ENCODE results near the gene PEX12. TPM values are rescaled to one million over a fixed set of nuclear protein-coding genes. Genes with fewer than 3 reads are reported as not detected.

Gene PEX12
- total RNA-seq, 1 donor from 2014 or later: 2.9 TPM

DNA sequence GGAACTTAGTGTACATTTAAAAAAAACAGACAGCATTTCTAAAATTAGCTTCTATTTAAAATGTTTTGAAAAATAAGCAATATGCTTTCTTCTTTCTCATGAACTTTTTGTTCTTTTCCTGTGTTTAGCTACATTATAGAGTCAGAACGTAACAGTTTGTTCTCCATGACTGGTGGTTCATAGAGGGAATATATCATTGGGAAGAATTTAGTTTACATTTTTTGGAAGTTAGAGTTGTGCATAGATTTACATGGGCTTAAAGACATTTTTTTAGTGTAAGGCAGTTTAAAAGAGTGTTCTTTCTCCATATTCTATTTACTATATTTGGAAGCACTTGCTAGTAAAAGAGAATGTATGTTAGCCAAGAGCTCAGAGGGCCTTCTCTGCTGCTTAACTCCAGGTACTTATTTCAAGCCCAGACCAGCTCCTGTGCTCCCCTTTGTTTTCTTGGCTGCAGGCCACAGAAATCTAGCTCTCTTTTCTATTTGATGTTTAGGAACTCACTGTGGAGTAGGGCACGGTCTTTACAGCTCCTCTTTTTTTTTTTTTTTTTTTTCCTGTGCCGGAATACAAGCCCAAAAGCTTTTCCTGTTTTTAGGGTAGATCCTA lies 29.0 kb upstream of the PEX12 start:
- intact Hi-C loops (cut with DNase I): no loop called here
- no peak for DNase-seq (ENCODE audit: extremely low spot score in 2 of 2)
- TF ChIP-seq POLR2A (IDR thresholded peaks at IDR 0.05): no peak
- H3K27ac ChIP-seq: no peak overlapping the region
- peaks cover 3% of the 10 kb centered on the region for H3K4me1 ChIP-seq
- no peaks in the 10 kb centered on the region for H3K9me3 ChIP-seq
- no peaks in the 10 kb centered on the region for H3K27me3 ChIP-seq
- H3K4me3 ChIP-seq: no peak overlapping the region
- H3K36me3 ChIP-seq: peaks cover 0 to 53% of the 10 kb centered on the region in 2 donors

DNA sequence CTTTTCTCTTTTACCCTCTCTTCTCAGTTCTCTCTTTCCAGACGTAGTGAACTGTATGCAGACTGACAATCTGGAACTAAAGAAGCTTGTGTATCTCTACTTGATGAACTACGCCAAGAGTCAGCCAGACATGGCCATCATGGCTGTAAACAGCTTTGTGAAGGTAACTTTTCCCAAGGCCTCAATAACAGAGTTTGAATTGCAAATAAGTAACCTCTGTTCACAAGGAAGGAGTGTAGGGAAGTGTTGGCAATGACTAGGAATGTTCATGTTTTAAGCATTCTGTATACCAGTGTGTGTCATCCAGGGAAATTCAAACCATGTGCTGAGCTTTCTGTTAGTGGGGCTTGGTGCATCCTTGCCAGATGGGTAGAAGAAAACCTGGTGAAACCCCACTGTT lies 27.3 kb upstream of the PEX12 start:
- DNase-seq (ENCODE audit: extremely low spot score in 2 of 2): no peak
- H3K4me3 ChIP-seq: no peak overlapping the region
- no peak overlapping the region for H3K27ac ChIP-seq
- TF ChIP-seq POLR2AphosphoS5 (IDR thresholded peaks at IDR 0.05; ENCODE audit: insufficient read depth in 1 of 2, low read depth in 1 of 2): no peak
- TF ChIP-seq, protein P1, sequence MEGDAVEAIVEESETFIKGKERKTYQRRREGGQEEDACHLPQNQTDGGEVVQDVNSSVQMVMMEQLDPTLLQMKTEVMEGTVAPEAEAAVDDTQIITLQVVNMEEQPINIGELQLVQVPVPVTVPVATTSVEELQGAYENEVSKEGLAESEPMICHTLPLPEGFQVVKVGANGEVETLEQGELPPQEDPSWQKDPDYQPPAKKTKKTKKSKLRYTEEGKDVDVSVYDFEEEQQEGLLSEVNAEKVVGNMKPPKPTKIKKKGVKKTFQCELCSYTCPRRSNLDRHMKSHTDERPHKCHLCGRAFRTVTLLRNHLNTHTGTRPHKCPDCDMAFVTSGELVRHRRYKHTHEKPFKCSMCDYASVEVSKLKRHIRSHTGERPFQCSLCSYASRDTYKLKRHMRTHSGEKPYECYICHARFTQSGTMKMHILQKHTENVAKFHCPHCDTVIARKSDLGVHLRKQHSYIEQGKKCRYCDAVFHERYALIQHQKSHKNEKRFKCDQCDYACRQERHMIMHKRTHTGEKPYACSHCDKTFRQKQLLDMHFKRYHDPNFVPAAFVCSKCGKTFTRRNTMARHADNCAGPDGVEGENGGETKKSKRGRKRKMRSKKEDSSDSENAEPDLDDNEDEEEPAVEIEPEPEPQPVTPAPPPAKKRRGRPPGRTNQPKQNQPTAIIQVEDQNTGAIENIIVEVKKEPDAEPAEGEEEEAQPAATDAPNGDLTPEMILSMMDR (IDR thresholded peaks at IDR 0.05): no peak
- TF ChIP-seq POLR2A (IDR thresholded peaks at IDR 0.05): no peak
- intact Hi-C loops (cut with DNase I): no loop called here
- H3K36me3 ChIP-seq: peaks cover 0 to 55% of the 10 kb centered on the region in 2 donors
- H3K9me3 ChIP-seq: no peaks in the 10 kb centered on the region
- H3K4me1 ChIP-seq: peaks cover 3% of the 10 kb centered on the region
- no peaks in the 10 kb centered on the region for H3K27me3 ChIP-seq

DNA sequence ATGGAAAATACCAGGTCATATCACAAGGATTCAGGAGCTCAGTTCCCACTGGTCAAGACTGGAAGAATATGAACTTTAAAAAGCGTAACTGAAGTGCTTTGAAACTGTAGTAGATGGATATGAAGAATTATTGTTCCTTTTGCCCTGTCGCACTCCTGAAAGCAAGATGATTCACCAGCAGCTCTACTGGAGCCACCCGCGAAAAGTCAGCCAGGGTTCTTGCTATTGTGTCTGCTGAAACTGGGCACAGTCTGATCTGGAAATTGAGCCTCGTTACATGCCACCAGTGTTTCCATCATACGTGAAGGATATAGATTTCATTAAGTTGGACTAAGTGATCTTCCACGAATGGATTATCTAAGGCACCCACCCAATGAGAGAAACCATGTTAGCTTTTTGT lies 25.3 kb upstream of the PEX12 start:
- peaks cover 0 to 54% of the 10 kb centered on the region in 2 donors for H3K36me3 ChIP-seq

DNA sequence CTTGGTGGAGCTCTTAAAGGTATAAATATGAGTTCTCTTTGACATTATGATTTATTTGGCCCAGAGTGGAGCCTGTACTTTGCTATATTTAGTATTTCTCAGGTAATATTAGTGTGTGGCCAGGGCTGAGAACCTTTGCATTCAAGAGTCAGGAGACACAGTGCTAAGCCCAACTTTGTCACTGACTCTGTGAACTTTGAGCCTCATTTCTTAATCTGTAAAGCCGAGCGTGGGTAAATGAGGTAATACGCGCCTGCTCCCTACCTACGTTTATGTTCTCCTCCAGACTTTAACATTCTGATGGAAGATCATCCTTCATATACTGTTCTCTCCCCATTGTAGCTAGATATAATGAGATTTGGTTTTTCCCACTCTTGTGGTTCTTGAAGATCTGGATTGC lies 19.2 kb upstream of the PEX12 start:
- intact Hi-C loops (cut with DNase I): no loop called here
- H3K9me3 ChIP-seq: no peaks in the 10 kb centered on the region
- H3K27ac ChIP-seq: no peak overlapping the region
- no peak overlapping the region for H3K4me3 ChIP-seq
- H3K4me1 ChIP-seq: no peaks in the 10 kb centered on the region
- H3K27me3 ChIP-seq: no peaks in the 10 kb centered on the region
- no peak for DNase-seq (ENCODE audit: extremely low spot score in 2 of 2)
- peaks cover 0 to 64% of the 10 kb centered on the region in 2 donors for H3K36me3 ChIP-seq
- no peak for TF ChIP-seq POLR2A (IDR thresholded peaks at IDR 0.05)
- no peak for TF ChIP-seq POLR2AphosphoS5 (IDR thresholded peaks at IDR 0.05; ENCODE audit: insufficient read depth in 1 of 2, low read depth in 1 of 2)
- TF ChIP-seq, protein P1 (IDR thresholded peaks at IDR 0.05): no peak

More for the DNA sequence above, 25.3 kb upstream of the PEX12 start:
- Histone ChIP-seq H3K27ac (no peak overlapping the region), H3K4me1 (peaks cover 3% of the 10 kb centered on the region), H3K9me3 (no peaks in the 10 kb centered on the region), H3K27me3 (no peaks in the 10 kb centered on the region), H3K4me3 (no peak overlapping the region)
- intact Hi-C loops (cut with DNase I): no loop called here
- TF ChIP-seq POLR2A (IDR thresholded peaks at IDR 0.05) (no peak), POLR2AphosphoS5 (IDR thresholded peaks at IDR 0.05; ENCODE audit: insufficient read depth in 1 of 2, low read depth in 1 of 2) (no peak)
- TF ChIP-seq, protein P1 (IDR thresholded peaks at IDR 0.05): no peak
- no peak for DNase-seq (ENCODE audit: extremely low spot score in 2 of 2)

DNA sequence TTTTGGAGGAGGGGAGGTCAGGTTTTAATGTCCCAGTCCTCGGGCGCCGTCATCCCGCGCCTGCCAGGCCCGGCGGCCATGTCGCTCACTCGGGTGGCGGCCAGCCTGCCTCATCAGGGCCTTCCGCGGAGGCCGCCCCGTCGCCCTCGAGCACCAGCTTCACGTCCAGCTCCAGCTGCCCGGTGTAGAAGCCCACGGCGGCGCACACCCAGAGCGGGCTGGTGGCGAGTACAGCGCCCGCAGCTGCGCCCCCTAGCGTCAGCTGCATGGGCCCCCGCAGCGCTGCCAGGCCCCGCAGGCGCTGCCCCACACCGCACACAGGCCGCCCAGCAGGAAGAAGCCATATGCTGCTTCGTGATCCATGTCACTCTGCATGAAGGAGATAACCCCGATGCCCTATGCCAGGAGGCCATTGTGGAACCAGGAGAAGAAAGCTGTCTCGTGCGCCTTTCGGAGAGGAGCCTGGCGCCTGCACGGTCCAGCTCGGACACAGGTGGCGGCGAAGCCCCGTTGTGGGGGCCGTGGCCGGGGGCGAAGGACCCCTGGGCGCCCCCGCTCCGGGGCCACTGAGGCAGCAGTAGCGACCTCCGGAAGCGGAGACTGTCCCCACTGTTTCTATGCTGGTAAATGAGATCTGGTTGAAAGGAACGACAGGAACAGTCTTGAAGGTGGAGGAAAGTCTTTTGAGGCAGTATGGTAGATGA lies 18.3 kb upstream of the PEX12 start:
- no peak for DNase-seq (ENCODE audit: extremely low spot score in 2 of 2)
- Histone ChIP-seq H3K9me3 (no peaks in the 10 kb centered on the region), H3K4me1 (no peaks in the 10 kb centered on the region), H3K36me3 (peaks cover 0 to 57% of the 10 kb centered on the region in 2 donors), H3K27ac (no peak overlapping the region), H3K4me3 (no peak overlapping the region), H3K27me3 (no peaks in the 10 kb centered on the region)
- TF ChIP-seq, protein P1 (IDR thresholded peaks at IDR 0.05): no peak
- no peak for TF ChIP-seq POLR2AphosphoS5 (IDR thresholded peaks at IDR 0.05; ENCODE audit: insufficient read depth in 1 of 2, low read depth in 1 of 2)
- TF ChIP-seq POLR2A (IDR thresholded peaks at IDR 0.05): no peak
- intact Hi-C loops (cut with DNase I): no loop called here
